Fibroblast of mammary gland (primary cell): ENCODE measurements around the gene RASGEF1C.

ENCODE experiments used
- DNase-seq: peaks from one replicate; pipeline ENCODE4 v3.0.0-alpha.2; 2010; ENCODE audit warnings: low read depth
- H3K4me3 ChIP-seq: 2 replicates; pipeline ENCODE4 v1.5.1; 2011; ENCODE audit warnings: low read depth, mild to moderate bottlenecking, low read length, moderate library complexity; ENCODE audit not compliant: control insufficient read depth
- TF ChIP-seq, protein P1 (sequence below): conservative IDR thresholded peaks from 2 replicates; pipeline ENCODE4 v1.5.1; 2011; ENCODE audit warnings: low read depth, low read length, inconsistent platforms; ENCODE audit not compliant: control insufficient read depth, insufficient read depth

The RASGEF1C gene

DNA sequence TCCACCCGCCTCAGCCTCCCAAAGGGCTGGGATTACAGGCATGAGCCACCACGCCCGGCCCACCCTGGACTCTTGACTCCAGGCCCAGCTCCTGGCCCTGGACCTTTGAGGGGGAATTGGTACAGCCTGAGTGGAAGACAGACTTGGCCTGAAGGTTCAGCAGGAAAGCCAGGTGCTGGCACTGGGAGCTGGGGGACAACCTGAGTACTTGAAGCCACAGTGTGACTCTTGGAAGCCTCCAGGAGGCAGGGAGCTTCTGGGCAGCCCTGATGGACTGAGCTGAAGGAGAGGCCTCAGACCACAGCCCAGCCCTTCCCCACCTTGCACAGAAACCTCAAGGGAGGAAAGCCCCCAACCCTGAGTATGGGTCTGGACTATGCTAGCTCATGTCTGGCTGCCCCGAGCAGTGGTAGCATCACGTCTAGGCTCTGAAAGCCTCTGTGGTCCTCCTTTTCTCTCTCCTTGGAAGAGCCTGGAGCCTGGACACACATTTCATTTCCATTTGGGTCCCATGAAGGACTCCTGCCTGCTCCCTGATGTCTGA lies 54.1 kb downstream of the RASGEF1C start:
- TF ChIP-seq, protein P1, sequence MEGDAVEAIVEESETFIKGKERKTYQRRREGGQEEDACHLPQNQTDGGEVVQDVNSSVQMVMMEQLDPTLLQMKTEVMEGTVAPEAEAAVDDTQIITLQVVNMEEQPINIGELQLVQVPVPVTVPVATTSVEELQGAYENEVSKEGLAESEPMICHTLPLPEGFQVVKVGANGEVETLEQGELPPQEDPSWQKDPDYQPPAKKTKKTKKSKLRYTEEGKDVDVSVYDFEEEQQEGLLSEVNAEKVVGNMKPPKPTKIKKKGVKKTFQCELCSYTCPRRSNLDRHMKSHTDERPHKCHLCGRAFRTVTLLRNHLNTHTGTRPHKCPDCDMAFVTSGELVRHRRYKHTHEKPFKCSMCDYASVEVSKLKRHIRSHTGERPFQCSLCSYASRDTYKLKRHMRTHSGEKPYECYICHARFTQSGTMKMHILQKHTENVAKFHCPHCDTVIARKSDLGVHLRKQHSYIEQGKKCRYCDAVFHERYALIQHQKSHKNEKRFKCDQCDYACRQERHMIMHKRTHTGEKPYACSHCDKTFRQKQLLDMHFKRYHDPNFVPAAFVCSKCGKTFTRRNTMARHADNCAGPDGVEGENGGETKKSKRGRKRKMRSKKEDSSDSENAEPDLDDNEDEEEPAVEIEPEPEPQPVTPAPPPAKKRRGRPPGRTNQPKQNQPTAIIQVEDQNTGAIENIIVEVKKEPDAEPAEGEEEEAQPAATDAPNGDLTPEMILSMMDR, result no peak
- no peak overlapping the region for H3K4me3 ChIP-seq
- DNase-seq, result no peak

DNA sequence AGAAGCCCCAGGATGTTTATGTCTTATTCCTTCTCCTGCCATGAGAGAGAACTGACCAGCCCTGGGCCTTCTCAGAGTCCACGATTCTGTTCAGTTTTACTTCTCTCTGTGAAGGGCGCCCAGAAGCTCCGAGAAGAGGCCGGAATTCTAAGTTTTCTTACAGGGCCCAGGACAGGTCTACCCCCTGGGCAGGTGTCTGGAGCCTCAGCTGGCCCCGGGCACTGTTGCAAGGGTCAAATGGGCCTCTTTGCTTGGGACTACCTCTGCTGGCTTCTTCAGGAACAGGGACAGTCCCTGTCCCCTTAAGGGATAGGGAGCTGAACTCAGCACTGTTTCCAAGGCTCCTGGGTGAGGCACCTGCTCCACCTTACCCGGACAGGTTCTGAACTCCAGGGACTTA lies 55.0 kb downstream of the RASGEF1C start:
- TF ChIP-seq, protein P1, result no peak
- no peak for DNase-seq
- no peak overlapping the region for H3K4me3 ChIP-seq

DNA sequence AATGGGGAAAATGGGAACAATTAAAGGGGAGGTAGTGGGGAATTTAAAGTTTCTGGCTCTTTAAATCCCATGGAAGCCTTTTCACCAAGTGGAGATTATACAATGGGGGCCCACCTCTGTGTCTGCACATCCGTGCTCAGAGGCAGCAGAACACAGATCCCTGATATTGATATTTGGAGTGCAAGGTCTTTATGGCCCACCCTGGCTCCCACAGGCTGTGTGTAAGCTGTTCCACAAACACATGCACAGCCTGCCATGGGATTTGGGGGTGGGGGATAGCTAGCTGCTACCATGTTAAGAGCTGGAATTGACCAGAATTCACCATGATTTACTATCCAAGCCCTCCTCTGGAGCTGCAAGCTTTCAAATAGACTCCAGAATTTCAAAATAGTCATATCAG lies 55.9 kb downstream of the RASGEF1C start:
- no peak overlapping the region for H3K4me3 ChIP-seq
- no peak for DNase-seq
- TF ChIP-seq, protein P1, result no peak

DNA sequence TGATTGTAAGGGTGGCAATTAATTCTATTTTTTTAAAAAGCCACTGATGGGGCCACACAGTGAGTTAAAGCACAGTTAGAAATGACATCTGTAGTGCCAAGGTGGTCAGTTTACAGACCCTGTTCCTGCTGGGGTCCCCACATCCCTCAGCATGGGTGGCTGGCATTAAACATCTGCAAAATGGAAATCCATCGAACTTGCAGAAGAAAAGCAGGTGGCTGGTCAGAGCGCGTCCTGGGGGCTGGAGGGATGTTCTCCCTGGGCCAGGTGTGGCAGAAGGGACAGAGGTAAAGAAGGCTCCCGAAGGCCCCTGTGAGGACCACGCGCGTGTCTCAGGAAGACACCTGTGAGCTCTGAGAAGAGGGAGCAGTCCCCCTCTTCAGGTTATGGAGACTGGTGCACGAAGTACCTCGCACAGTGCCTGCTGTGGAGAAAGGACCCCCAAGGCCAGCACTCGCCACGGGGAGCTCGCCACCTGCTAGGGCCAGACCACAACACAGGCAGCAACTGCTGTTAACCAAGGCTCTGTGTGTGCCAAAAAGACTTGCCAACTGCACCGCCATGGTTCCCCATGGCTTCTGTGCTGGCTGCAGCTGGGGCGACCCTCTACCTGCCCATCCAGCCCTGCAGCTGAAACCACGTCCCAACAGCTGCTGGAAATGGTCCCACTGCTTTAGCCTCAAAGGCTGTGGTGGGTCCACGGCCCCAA lies 65.2 kb downstream of the RASGEF1C start:
- H3K4me3 ChIP-seq, result no peak overlapping the region
- TF ChIP-seq, protein P1, result no peak
- DNase-seq, result no peak

DNA sequence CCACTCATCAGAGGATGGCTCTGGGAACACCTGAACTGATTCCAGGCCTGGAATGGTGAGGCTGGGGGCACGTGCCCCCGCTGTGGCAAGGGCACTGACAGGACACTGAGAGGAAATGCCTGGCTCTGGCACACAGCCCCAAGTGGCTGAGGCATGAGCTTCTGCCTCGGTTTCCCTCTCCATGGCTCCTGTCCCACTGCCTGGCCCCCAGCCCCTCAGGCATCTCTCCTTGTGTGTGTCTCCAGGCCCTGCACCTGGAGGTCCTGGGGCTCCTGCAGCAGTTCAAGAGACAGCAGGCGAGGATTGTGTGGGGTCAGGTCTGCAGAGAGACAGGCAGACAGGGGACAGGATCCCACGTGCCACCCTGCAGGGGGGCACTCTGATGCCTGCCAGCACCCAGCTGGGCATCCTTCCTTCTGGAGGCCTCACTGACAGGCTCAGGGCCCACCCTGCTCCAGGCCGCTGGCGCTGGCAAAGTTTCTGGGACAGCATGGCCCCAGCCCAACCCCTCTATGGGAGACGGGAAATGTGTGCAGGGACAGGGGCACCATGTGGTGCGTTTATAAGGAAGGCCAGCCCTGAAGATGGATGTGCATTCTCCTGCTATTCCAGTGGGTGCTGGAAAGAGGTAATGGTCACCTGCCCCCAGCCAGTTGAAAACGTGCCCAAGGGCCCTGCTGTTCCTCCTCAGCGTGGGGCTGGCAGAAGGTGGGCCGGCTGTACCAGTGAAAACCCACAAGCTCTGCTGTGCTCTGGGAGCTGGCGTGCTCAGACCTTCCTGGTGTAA lies 66.0 kb downstream of the RASGEF1C start:
- no peak for DNase-seq
- H3K4me3 ChIP-seq, result no peak overlapping the region
- TF ChIP-seq, protein P1, result no peak

DNA sequence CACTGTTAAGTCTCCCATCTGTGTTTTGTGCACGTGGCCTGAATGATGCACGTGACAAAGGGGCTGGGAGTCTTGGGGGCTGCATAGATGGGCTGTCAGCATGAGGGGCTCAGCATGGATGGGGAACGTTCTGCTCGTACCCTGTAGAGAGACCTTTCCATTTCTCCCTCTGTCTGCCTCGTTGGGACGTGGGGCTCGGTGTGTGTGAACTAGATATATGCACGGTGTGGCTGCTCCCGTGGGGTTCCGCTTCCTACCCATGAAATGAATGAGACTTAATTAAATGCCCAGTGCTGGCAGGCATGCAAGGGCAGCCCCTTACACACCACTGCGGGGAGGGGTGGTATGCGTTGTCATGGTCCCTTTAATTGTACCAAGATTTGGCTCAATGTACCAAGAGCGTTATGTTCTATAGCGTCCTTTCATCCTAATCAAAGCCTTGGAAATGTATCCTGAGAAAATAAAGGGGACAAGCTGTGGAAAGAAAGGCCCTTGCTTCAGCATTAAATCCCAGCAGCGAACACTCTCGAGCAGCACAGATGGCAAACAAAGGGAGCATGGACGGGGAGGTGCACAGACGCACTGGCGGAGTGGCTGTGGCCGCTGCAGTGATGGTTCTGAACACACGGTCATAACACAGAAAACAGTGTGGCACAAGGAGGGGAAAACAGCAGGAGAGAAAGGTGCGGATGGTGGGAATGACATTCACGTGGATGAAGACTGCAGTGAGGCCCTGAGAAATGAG lies 66.8 kb downstream of the RASGEF1C start:
- no peak overlapping the region for H3K4me3 ChIP-seq
- TF ChIP-seq, protein P1, result no peak
- no peak for DNase-seq
